ENCODE results near the gene CCM2.
A peak's percentile ranks its signal among the peaks of the same experiment; 100 is the strongest.

Gene CCM2

GRCh38 chr7:45069444-45070253, 69.6 kb downstream of the CCM2 start:
- DNase-seq: no peak

- DNase-seq: no peak
Measured at GRCh38 chr7:45070254-45070642, 70.2 kb downstream of the CCM2 start.

GRCh38 chr7:45071528-45071927, 71.5 kb downstream of the CCM2 start:
- DNase-seq: peak in 1 of 2 donors; percentile 7

GRCh38 chr7:45072131-45073030, 72.4 kb downstream of the CCM2 start:
- DNase-seq: peak; percentile 27 to 50

- DNase-seq: no peak
Measured at GRCh38 chr7:45073031-45073785, 73.2 kb downstream of the CCM2 start.

GRCh38 chr7:45073786-45074527, 74.0 kb downstream of the CCM2 start:
- DNase-seq: no peak

- no peak for DNase-seq
Measured at GRCh38 chr7:45074528-45075354, 74.7 kb downstream of the CCM2 start.

- no peak for DNase-seq
Measured at GRCh38 chr7:45075355-45075644, 75.3 kb downstream of the CCM2 start.

GRCh38 chr7:45075871-45076796, 76.1 kb downstream of the CCM2 start:
- DNase-seq: no peak

- DNase-seq: no peak
Measured at GRCh38 chr7:45076946-45077345, 76.9 kb downstream of the CCM2 start.

GRCh38 chr7:45077579-45077978, 77.6 kb downstream of the CCM2 start:
- no peak for DNase-seq

- no peak for DNase-seq
Measured at GRCh38 chr7:45078125-45078681, 78.2 kb downstream of the CCM2 start.

- no peak for DNase-seq
Measured at GRCh38 chr7:45080265-45080957, 80.4 kb downstream of the CCM2 start.

GRCh38 chr7:45080958-45081669, 81.1 kb downstream of the CCM2 start:
- DNase-seq: no peak

- DNase-seq: no peak
Measured at GRCh38 chr7:45081670-45081974, 81.6 kb downstream of the CCM2 start.

- DNase-seq: no peak
Measured at GRCh38 chr7:45082031-45082830, 82.2 kb downstream of the CCM2 start.

GRCh38 chr7:45082831-45083331, 82.9 kb downstream of the CCM2 start:
- no peak for DNase-seq

GRCh38 chr7:45084336-45084735, 84.3 kb downstream of the CCM2 start:
- no peak for DNase-seq
